K562 (cell line): ENCODE results near the gene HAP1. TPM values are rescaled to one million over a fixed set of nuclear protein-coding genes. Genes with fewer than 3 reads are reported as not detected.

Source experiments
- CHD7 ChIP-seq: fragments of 200-600 bp; sonication (generic); IDR thresholded peaks from one replicate; pipeline ENCODE4 v1.6.1; 2012; ENCODE audit warnings: mild to moderate bottlenecking, low read depth, low read length, inconsistent platforms
- CTCFL ChIP-seq: IDR thresholded peaks from 2 replicates; pipeline ENCODE4 v1.6.1; 2011; ENCODE audit warnings: borderline replicate concordance, low read depth, mild to moderate bottlenecking, moderate library complexity, low read length; ENCODE audit not compliant: insufficient read depth, poor library complexity, severe bottlenecking
- DMBX1 ChIP-seq: fragments of 250-450 bp; sonication (Bioruptor Pico); IDR thresholded peaks from 2 replicates; pipeline ENCODE4 v1.8.0; 2022; ENCODE audit warnings: inconsistent platforms, mild to moderate bottlenecking, moderate library complexity, borderline replicate concordance
- FOXA3 ChIP-seq, 2 experiments: fragments of 450-650 bp in 1 of 2; sonication (generic) in 1 of 2; formaldehyde crosslinking; IDR thresholded peaks in 1 of 2; conservative IDR thresholded peaks in 1 of 2; 2 replicates each; pipeline versions ENCODE4 v1.4.0 to v1.8.0; 2020 to 2022; ENCODE audit warnings: mild to moderate bottlenecking in 2 of 2, missing genetic modification reagents in 1 of 2
- HMGN3 ChIP-seq: IDR thresholded peaks from 2 replicates; pipeline ENCODE4 v1.6.1; 2011; ENCODE audit warnings: borderline replicate concordance, low read depth, mild to moderate bottlenecking, mixed read lengths, low read length; ENCODE audit not compliant: insufficient read length; ENCODE audit errors: extremely low read depth
- JUNB ChIP-seq: fragments of 450-650 bp; formaldehyde crosslinking; conservative IDR thresholded peaks from 2 replicates; pipeline ENCODE4 v1.4.0; 2020; ENCODE audit warnings: mild to moderate bottlenecking
- MCM3 ChIP-seq: fragments of 450-650 bp; IDR thresholded peaks from 2 replicates; pipeline ENCODE4 v1.6.1; 2016
- PTTG1 ChIP-seq: fragments of 450-650 bp; IDR thresholded peaks from 2 replicates; pipeline ENCODE4 v1.6.1; 2016; ENCODE audit warnings: low read depth, mild to moderate bottlenecking, missing genetic modification characterization, missing compliant biosample characterization
- PYGO2 ChIP-seq: fragments of 450-650 bp; IDR thresholded peaks from 2 replicates; pipeline ENCODE4 v1.6.1; 2016; ENCODE audit warnings: mild to moderate bottlenecking, missing genetic modification characterization, moderate library complexity, missing compliant biosample characterization
- SMC3 ChIP-seq: conservative IDR thresholded peaks from 2 replicates; pipeline ENCODE4 v1.6.1; 2011; ENCODE audit warnings: low read depth, low read length, improper control_type of control experiment; ENCODE audit not compliant: insufficient read depth
- ZNF224 ChIP-seq: sonication (generic); formaldehyde crosslinking; IDR thresholded peaks from 2 replicates; pipeline ENCODE4 v1.8.0; 2022; ENCODE audit warnings: mild to moderate bottlenecking, missing genetic modification reagents
- ZNF699 ChIP-seq: fragments of 250-450 bp; sonication (Bioruptor Pico); IDR thresholded peaks from 2 replicates; pipeline ENCODE4 v1.8.0; 2021; ENCODE audit warnings: mild to moderate bottlenecking, moderate library complexity; ENCODE audit not compliant: insufficient replicate concordance
- ZNF717 ChIP-seq: fragments of 250-450 bp; sonication (Bioruptor Pico); IDR thresholded peaks from 2 replicates; pipeline ENCODE4 v1.5.0; 2021
- polyA plus RNA-seq, 8 experiments: library from polyadenylated mRNA; depleted of rRNA in 4 of 8; stranded (reverse) in 5 of 8; unstranded in 3 of 8; fragments of >200 nt; fragmentation: Nextera tagmentation in 2 of 8; fragmentation: Illumina TruSeq in 1 of 8; extraction: Ambion mirVana in 2 of 8; extraction: Trizol in 1 of 8; gene quantifications; 2 replicates each; pipeline versions ENCODE4 v1.2.1 to v1.2.3, GENCODE V29; 2011 to 2014; ENCODE audit warnings: inconsistent platforms in 1 of 8, missing spikeins in 1 of 8
- total RNA-seq, 7 experiments: library from RNA; depleted of rRNA in 6 of 7; stranded (reverse); fragments of >200 nt in 6 of 7; fragmentation: Illumina TruSeq in 2 of 7; extraction: Trizol in 2 of 7; gene quantifications; 2 replicates each; pipeline versions ENCODE4 v1.2.1 to v1.2.3, GENCODE V29; 2011 to 2021; ENCODE audit warnings: low replicate concordance in 1 of 7

HAP1 gene
- total and polyA plus RNA-seq, 9 of the 15 experiments (the other 6 are each of a cell fraction or from before 2014, with no cell fraction given), result under 0.01 to 0.09 (median 0.04) TPM; not detected in 6

DNA sequence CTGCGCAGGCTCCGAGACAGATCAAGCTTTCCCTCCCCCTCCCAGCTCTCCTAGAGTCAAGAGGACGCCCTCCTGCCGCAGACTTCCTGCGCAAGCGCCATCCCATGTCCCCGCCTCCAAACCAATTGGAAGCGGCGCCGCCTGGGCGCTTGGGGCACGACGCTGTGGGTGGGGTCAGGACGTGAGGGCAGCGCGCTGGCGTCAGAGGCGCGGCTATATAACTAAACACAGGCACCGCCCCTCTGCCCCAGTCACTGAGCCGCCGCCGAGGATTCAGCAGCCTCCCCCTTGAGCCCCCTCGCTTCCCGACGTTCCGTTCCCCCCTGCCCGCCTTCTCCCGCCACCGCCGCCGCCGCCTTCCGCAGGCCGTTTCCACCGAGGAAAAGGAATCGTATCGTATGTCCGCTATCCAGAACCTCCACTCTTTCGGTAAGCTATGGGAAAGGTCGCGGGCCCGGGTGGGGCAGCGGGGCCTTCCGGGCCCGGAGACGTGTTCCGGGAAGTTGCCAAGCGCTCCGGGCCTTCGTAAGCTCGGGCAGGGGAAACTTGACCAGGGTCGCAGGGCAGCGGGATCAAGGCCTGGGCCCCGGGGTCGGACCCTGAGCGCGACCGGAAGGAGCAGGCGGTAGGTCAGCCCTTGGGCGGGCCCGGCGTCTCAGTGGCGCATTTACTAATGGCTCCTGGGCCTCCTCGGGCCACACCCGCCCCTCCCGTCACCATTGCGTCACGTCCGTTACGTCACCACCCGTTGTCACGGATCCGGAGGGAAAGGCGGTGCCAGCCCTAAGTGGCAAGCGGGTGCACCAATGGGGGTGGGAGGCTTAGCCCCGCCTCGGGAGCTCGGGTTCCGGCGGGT lies 45.6 kb downstream of the HAP1 start, which contains the start of gene EIF1 (continued):
- TF ChIP-seq CTCFL, result no peak
- TF ChIP-seq ZNF224 (CRISPR knock-in tag), result no peak
- no peak for TF ChIP-seq ZNF699 (CRISPR knock-in tag)
- peak; percentile 86 for TF ChIP-seq JUNB (CRISPR knock-in tag)
- no peak for TF ChIP-seq MCM3
- no peak for TF ChIP-seq CHD7
- TF ChIP-seq FOXA3 (CRISPR knock-in tag; conservative IDR thresholded peaks at IDR 0.05 in 1 of 2, IDR thresholded peaks at IDR 0.05 in 1 of 2), result peak; percentile 15 to 24; a peak in 2 of 4 replicates
- peak; percentile 67; the same call in 1 of the 2 replicates for TF ChIP-seq ZNF717 (CRISPR knock-in tag)
- no peak for TF ChIP-seq PYGO2 (tag)
- TF ChIP-seq SMC3, result no peak
- TF ChIP-seq DMBX1 (CRISPR knock-in tag), result no peak; the same call in 1 of the 2 replicates
- peak; percentile 98 for TF ChIP-seq HMGN3
- TF ChIP-seq PTTG1 (tag), result no peak
